GM21529 (cell line): ENCODE measurements around the gene ARHGEF10L.

Experiments used
- ATAC-seq: cut with Tn5 transposase; IDR thresholded peaks from one replicate; pipeline ENCODE4 v1.9.1; 2021; ENCODE audit not compliant: unreplicated experiment

The ARHGEF10L gene

DNA sequence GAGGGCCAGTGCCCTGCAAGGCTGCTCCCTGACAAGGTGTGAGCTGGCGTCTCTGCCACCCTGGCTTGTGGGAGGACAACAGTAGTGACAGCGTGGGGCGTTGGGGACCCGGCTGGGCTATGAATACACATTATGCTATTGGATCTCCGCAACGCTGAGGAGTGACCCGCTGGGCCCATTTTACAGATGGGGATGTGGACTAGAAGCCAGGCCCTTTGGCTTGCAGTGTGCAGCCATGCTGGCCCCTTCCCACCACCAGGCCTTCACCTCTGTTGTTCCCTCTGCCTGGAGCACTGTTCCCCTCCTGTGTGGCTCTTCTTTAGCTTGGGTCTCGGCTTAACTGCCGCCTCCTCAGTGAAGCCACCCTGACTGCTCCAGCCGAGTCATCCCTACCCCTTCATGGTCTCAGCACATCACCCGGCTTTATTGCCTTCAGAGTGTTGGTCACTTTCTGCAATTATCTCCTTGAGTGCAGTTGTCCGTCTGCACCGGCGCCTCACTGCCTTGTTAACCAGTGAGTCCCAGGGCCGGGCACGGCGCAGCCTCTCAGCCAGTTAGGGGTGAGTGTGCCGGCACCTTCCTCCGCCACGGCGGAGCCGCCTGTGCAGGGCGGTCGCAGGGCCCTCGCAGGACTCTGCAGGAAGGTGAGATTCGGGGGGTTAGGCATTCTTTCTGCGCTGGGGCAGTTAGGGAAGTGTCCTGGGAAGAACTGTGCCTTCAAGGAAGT is 131.3 kb downstream of the ARHGEF10L start:
- ATAC-seq = no peak

GRCh38 chr1:17671314-17671705 is 131.8 kb downstream of the ARHGEF10L start:
- ATAC-seq = no peak

DNA sequence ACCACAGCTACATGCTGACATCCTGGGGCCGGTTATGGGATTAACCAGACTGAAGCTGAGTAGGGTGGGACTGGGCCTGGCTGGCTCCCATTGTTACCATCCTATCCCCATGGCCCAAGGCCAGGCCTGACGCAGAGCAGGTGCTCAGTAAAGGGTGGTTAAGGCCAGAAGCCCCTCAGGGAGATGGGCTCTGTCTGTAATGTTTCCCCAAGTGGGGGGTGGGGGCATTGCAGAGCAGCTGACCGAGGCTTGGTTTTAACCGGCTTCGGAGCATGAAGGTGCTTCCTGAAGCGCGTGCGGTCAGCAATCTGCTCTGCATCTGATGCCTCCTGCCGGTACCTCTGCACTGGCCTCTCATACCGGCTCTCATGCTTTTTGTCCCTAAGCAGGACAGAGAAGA is 132.2 kb downstream of the ARHGEF10L start:
- no peak for ATAC-seq

GRCh38 chr1:17672226-17672625 is 132.7 kb downstream of the ARHGEF10L start:
- no peak for ATAC-seq

DNA sequence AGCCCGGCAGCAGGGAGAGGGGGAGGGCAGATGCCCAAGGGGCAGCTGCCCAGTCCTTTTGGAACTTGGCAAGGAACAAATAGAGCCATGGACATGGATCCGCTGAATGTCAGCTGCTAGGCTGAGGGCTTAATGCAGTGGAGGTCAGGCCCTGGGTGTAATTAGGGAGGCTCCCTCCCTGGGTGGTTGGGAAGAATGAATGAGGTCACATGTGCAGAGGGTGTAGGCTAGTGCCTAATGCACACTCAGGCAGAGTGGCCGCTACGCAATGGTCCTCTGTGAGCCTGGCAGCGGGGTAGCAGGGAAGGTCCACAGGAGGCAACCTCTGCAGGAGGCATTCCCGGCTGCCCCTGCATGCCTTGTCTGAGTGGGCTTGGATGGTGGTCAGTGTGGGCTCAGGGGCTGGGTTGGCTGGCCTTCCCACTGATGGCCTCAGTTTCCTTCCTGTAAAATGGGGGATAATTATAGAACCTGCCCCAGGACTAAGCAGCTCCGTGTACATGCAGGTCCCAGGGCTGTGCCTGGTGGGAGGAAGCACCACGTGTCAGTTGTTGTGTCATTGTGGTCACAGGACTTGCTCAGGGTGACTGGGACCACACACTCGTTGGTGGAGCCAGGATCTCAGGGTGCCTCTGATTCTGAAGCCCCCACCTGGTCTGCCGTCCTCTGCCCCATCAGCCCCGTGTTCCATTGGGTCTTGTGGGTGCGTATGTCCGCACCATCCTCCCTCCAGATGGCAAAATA is 134.0 kb downstream of the ARHGEF10L start:
- no peak for ATAC-seq

DNA sequence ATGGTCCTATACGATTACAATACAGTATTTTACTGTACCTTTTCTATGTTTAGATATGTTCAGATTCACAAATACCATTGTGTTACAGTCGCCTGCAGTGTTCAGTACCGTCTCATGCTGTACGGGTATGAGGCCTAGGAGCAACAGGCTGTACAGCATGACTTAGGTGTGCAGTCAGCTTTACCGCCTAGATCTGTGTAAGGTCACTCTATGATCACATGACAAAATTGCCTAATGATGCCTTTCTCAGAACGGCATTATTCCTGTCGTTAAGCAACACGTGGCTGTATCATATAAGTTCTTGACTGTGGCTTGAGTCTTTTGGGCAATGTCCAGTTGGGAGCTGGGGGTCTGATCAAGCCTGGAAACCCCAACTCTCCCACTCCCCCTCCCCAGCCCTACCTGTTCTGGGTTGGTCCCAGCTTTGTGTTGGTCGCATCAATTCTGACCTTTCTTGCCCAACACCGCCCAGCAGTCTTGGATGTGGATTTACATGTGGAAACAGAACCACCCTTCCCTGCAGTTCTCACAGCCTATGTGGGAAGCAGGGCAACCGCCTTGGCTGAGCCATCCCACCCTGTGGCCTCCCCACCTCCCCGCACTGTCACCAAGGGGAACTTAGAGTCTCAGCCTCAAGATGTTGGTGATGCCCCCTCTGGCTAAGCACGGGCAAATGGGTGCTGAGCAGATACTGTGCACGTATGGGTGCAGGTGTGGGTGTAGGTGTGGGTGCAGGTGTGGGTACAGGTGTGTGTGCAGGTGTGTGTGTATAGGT is 135.4 kb downstream of the ARHGEF10L start:
- no peak for ATAC-seq

GRCh38 chr1:17675744-17676143 is 136.2 kb downstream of the ARHGEF10L start:
- no peak for ATAC-seq

GRCh38 chr1:17676387-17677060 is 137.0 kb downstream of the ARHGEF10L start:
- no peak for ATAC-seq

- ATAC-seq = no peak
Observed at GRCh38 chr1:17678011-17678410, 138.5 kb downstream of the ARHGEF10L start.

DNA sequence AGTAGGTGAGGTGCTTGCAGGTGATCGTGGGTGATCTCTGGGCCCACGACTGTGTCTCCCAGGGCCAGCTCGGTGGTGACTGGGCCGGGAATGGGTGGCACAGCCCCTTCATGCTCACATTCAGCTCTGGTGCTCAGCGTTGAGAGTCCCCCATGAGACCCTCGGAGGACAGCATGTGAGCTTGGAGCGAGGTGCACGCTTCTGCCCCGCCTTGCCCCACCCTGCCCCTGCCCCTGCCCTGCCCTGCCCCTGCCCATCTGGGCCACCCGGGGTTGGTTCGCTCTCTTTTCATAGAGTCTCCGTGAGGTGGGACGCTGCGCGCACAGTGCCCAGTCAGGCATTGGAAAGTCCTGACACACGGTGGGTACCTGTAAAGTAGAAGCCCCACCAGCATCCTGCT is 140.4 kb downstream of the ARHGEF10L start:
- no peak for ATAC-seq

DNA sequence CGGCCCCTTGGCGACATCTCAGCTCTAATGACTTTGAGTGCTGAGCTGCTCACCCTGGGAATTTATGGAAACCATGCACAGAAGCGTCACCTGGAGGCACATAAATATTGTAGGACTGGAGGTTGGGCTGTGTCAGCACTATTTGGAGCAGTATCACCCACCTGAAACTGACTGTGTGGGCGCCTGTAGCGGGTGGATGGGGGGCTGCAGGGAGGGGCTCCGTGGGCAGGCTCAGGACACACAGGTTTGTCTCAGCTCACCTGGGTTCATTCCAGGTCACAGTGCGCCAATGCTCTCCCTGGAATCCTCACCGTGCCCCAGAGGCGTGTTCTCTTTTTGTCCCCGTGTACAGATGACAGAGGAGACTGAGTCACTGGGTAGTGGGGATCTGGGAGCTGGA is 140.8 kb downstream of the ARHGEF10L start:
- ATAC-seq = no peak

DNA sequence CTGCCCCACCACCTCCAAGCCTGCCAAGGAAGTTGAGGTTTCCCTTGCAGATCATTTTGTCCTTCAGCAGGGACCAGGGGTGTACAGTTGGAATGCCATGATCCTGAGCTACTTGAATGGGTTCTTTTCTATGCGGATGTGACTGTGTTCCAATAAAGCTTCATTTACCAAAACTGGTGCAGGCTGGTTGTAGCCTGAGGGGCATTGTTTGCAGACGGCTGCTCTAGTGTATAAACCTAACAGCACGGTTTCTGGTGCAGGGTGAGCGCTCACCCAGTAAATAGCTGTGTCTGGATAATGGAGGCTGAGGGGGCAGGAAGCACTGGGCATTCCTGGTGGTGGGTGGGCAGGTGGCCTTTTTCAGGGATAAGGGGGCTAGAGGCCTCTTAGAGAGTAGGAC is 142.9 kb downstream of the ARHGEF10L start:
- no peak for ATAC-seq

DNA sequence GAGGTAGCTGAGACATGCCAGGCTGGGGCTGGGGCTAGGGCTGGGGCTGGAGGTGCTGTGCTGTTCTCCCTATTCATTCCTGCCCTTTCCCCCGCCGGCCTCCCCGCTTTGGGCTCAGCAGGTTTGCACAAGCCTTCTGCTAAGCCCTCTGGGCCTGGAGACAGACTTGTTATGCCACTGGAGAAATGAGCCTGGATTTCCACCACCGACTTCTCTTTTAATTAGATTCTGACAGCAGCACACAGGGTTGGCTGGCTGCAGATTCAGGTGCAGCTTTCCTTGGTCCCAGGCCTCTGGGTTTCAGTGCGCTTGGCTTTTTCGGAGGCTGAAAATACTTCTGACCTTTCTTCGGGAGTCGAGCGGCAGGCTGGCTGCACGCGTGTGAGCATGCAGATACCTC is 144.1 kb downstream of the ARHGEF10L start:
- ATAC-seq = no peak

DNA sequence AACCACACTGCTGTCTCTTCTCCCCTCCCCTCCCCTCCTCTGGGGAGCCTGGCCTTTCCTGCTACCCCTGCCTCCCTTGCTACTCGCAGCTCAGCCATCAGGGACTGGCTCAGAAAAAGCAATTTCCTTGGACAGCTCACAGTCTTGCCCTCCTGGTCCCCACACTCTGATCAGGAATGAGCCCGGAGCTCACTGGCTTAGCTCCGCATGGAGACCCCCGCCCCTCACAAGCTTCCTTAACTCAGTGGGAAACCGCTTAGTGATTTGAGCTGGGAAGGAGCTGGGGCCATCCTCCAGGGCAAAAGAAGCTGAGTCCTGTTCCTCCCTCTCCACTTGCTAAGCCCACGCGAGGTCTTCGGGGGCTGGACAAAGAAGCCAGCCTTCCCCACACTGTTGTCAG is 145.3 kb downstream of the ARHGEF10L start:
- no peak for ATAC-seq

DNA sequence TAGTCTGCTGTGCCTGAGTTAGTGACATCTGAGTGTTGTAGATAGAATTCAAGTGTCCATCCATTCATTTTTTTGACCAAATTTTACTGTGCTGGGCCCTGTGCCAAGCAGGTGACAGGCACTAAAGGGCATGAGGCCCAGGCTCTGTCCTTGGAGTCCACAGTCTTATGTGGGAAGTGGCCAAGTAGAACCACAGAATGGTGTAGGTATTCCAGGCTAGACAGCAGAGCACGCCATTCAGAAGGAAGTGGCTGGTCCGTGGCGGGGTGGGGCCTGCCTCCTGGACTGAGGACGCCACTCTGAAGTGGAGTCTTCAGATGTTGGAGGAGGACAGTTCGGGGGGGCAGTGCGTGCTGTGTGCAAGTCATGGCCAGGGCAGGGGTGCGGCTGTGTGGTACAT is 146.8 kb downstream of the ARHGEF10L start:
- no peak for ATAC-seq

- no peak for ATAC-seq
Observed at GRCh38 chr1:17687145-17687544, 147.6 kb downstream of the ARHGEF10L start.

DNA sequence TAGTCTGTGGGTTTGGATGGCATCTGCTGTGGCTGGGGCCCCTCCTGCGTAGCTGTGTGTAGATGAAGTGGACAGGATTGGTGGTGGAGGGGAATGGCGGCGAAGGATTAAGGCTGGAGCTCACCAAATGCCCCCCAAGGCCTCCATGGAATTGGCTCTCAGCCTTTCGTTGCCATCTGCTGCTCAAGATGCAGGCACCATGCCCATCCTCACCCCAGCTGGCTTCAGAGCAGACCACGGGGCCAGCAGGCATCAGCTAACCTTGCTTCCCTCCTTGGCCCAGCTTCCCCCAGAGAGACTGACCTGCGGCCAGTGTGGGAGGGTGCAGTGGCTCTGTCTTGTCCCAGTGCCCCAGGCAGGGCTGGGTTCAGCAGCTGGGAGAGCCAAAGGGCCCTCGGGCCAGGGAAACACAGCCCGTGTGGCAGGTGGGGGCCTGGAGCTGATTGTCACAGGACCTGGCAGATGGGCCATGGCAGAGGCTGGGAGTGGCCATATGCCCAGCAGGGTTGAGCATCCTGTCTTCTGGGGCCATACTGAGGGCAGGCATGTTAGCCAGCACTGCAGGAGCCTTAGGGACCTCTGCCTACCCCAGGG is 148.8 kb downstream of the ARHGEF10L start:
- no peak for ATAC-seq

DNA sequence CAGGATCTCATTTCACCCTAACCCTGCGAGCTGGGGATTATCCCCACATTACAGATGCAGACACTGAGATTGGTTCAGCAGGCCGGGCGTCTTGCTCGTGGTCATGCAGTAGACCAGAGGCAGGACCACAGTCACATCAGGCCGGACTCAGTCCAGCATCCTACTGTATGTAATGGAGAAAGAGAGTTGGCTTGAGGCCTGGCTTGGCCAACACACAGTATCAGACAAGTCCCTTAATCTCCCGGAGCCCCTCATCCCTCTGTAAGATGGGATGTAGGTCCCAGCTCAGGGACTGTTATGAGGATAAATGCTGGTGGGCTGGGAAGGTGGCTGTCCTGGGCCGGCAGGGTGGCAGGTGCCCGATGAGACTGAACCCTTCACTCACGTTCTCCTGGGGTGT is 149.5 kb downstream of the ARHGEF10L start:
- no peak for ATAC-seq

DNA sequence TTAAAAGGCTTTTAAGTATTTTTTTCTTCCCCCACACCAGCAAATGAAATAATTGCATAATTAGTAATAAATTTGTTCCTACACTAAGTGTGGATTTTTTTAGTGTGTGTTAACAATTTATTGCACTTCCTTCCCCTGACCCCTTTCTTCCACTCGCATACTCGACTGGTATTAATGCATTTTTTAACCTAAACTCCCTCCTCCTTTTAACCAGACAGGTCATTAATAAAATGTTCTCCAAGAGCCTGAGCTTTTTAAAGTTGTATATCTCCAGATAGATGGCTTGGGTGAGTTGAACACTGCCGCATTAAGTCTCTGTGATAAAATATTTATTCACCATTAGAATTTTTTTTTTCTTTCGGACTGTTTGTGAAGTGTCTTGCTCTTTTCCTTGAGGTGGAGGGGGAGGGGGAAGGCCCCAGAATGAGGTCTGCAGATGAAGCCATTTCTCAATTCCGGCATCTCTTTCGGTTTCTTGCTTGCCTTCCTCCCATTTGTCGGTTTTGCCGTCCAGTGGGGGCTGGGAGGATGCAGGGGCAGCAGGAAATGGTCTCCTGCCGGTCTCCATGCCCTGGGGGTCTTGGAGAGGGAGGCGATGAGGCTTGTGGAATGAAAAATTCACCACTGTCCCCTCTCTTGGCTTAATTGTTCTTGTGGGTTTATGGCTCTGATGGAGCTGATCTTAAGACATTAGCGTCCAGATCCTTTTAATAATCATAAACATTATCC is 151.6 kb downstream of the ARHGEF10L start:
- ATAC-seq = no peak

DNA sequence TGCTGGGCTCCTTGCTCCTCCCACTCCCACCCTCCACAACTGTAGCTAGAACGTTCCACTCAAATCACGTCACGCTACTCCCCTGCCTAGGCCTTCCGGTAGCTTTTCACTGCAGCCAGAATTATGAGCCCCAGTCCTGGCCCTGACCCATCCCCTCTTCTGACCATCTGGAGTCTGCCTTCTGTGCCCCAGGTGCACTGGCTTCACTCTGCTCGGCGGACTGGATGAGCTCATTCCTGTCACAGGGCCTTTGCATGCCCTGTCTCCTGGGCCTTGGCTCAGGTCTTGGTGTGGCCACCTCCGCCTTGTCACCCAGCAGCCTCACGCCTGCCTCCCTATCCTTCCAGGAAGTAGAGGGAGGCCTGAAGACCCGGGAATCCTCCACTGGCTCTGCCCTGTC is 153.1 kb downstream of the ARHGEF10L start:
- ATAC-seq = no peak
